Calu3 (cell line): Measurements from ENCODE around the gene B4GALT2. TPM values are rescaled to one million over a fixed set of nuclear protein-coding genes. Genes with fewer than 3 reads are reported as not detected.

Experiments used
- BruUV-seq: library from RNA; stranded (reverse); fragments of 400-500 nt; replicated peaks from 2 replicates; lab custom pipeline; 2021; lab: Mats Ljungman, UMichigan
- CTCF ChIA-PET: fragments of 300-600 bp; sonication (Branson Sonifier 250); formaldehyde crosslinking; loops from one replicate; lab custom pipeline; 2022; ENCODE audit warnings: antibody characterized with exemption; lab: Charles Lee
- DNase-seq: peaks from one replicate; pipeline ENCODE4 v3.0.0; 2022
- H3K27ac Mint-ChIP-seq: one replicate; pipeline ENCODE4 v1.8.0; 2022; ENCODE audit warnings: mixed read lengths; ENCODE audit not compliant: unreplicated experiment
- H3K27me3 Mint-ChIP-seq: one replicate; pipeline ENCODE4 v1.8.0; 2022; ENCODE audit warnings: mixed read lengths; ENCODE audit not compliant: unreplicated experiment
- H3K36me3 Mint-ChIP-seq: one replicate; pipeline ENCODE4 v1.8.0; 2022; ENCODE audit warnings: mild to moderate bottlenecking, moderate library complexity, mixed read lengths; ENCODE audit not compliant: insufficient read depth, unreplicated experiment
- H3K4me1 Mint-ChIP-seq: one replicate; pipeline ENCODE4 v1.8.0; 2022; ENCODE audit warnings: mild to moderate bottlenecking, low read depth, mixed read lengths; ENCODE audit not compliant: unreplicated experiment
- H3K4me3 Mint-ChIP-seq: one replicate; pipeline ENCODE4 v1.8.0; 2022; ENCODE audit warnings: mild to moderate bottlenecking, low read depth, moderate library complexity, mixed read lengths; ENCODE audit not compliant: unreplicated experiment
- H3K9me3 Mint-ChIP-seq: one replicate; pipeline ENCODE4 v1.8.0; 2022; ENCODE audit warnings: low read depth, mixed read lengths; ENCODE audit not compliant: unreplicated experiment
- intact Hi-C: fragments of 100-400 bp; cut with micrococcal nuclease; formaldehyde crosslinking; loops from one replicate; pipeline ENCODE4 v1.10.0; 2022; ENCODE audit not compliant: unreplicated experiment
- total RNA-seq: library from RNA; stranded (reverse); gene quantifications from 2 replicates; pipeline ENCODE4 v1.2.3, GENCODE V29; 2022
- TF ChIP-seq, protein P1 (sequence below): fragments of 200-600 bp; IDR thresholded peaks from one replicate; pipeline ENCODE4 v1.8.0; 2022; ENCODE audit warnings: antibody characterized with exemption; ENCODE audit not compliant: unreplicated experiment

Gene B4GALT2
- total RNA-seq, 1 experiment from 2014 or later = 50.9 TPM

DNA sequence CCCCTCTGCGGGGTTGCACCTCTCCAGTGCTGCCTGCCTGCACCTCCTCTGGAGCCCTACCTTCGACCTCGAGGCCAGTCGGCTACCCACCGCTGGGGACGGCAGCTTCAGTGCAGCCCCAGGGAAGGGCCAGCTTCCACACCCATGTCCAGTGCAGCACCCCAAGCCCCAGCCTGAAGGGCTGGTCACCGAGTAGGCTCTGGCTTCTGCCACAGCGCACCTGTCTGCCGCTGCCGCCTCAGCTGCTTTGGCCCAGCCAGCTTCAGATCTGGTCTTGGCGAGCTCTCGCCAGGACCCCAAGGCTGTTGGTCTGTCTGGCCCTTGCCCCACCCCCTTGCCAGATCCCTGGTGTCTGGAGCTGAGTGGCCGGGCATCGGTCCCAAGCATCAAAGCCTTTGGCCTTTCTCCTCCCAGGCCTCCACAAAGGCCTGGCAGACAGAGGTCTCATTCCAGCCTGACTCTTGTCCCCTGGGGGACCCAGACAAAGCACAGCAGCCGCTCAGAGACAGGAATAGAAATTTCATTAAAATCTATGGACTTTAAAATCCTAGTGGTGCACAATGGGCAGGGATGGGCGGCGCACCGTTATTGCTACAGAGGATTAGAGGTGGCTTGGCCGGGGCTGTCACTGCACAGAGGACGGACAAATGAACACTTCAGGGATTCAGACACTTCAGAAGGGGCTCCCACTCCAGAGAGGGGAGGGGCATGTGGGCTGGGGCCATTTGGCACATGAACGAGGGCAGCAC is 17.1 kb downstream of the B4GALT2 start:
- CTCF ChIA-PET = interaction anchor here (0.5 kb wide), 1 partner anchor 563 kb away, joined by 3 read pairs; no protein-coding TSS in a partner anchor
- H3K9me3 Mint-ChIP-seq = no peaks in the 10 kb centered on the region
- intact Hi-C loops = no loop called here
- H3K27ac Mint-ChIP-seq = no peak overlapping the region
- no peaks in the 10 kb centered on the region for H3K27me3 Mint-ChIP-seq
- TF ChIP-seq, protein P1, sequence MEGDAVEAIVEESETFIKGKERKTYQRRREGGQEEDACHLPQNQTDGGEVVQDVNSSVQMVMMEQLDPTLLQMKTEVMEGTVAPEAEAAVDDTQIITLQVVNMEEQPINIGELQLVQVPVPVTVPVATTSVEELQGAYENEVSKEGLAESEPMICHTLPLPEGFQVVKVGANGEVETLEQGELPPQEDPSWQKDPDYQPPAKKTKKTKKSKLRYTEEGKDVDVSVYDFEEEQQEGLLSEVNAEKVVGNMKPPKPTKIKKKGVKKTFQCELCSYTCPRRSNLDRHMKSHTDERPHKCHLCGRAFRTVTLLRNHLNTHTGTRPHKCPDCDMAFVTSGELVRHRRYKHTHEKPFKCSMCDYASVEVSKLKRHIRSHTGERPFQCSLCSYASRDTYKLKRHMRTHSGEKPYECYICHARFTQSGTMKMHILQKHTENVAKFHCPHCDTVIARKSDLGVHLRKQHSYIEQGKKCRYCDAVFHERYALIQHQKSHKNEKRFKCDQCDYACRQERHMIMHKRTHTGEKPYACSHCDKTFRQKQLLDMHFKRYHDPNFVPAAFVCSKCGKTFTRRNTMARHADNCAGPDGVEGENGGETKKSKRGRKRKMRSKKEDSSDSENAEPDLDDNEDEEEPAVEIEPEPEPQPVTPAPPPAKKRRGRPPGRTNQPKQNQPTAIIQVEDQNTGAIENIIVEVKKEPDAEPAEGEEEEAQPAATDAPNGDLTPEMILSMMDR = no peak
- DNase-seq = no peak
- peaks cover 31% of the 10 kb centered on the region for H3K4me1 Mint-ChIP-seq
- H3K4me3 Mint-ChIP-seq = no peak overlapping the region
- H3K36me3 Mint-ChIP-seq = peaks cover 76% of the 10 kb centered on the region
- BruUV-seq = no TSS peak

DNA sequence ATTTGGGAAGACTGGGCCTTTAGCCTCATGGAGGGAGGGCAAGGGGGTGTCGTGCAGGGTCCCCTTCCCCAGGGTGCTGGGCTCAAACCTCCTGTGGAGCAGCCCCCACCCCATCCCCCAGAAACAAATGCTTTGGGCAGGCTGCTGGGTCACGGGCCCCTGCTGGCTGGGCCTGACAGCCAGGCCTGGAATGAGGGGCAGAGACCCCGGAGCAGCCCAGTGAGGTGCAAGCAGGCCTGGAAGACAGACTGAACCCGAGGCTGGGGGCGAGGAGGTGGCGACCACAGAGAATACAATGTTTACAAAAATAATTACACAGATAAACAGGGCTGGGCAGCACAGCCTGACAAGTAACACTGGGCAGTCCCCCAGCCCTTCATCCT is 17.7 kb downstream of the B4GALT2 start:
- peaks cover 71% of the 10 kb centered on the region for H3K36me3 Mint-ChIP-seq

DNA sequence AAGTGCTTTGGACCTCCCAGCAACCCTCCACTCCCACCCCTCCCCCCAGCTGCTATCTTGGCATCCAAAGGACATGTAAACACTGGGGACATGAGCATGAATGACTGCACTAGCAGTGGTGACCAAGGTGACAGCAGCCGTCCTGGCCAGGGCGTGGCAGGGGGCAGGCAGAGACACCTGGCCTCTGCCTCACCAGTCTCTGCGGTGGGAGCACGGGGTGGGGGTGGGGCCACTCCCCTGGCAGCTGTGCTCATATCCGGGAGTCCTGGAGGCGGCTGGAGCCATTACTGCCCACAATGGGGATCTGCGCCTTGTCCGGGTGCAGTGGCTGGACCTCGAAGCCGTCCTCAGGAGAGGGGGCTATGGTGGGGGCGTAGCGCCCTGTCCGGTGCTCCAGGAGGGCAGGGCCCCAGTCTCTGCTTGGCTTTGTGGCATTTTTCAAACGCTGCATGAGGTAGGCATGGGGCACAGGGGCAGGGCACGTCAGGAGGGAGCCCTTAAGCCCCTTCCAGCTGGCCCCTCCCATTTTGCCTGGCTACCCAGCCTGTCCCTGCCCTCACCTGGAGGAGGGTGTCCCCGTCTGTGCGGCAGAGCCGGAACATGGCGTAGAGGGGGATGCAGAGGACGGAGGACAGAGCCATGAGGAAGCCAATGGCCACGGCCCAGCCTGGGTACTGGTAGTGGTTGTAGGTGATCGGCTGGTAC is 18.4 kb downstream of the B4GALT2 start:
- TF ChIP-seq, protein P1 = no peak
- H3K4me3 Mint-ChIP-seq = no peak overlapping the region

More for the DNA sequence above, 17.7 kb downstream of the B4GALT2 start:
- no peak overlapping the region for H3K27ac Mint-ChIP-seq
- intact Hi-C loops = no loop called here
- DNase-seq = no peak
- no peaks in the 10 kb centered on the region for H3K27me3 Mint-ChIP-seq
- no peaks in the 10 kb centered on the region for H3K9me3 Mint-ChIP-seq
- H3K4me1 Mint-ChIP-seq = peaks cover 30% of the 10 kb centered on the region
- CTCF ChIA-PET = no interaction called here
- no peak overlapping the region for H3K4me3 Mint-ChIP-seq
- TF ChIP-seq, protein P1 = no peak
- no TSS peak for BruUV-seq

DNA sequence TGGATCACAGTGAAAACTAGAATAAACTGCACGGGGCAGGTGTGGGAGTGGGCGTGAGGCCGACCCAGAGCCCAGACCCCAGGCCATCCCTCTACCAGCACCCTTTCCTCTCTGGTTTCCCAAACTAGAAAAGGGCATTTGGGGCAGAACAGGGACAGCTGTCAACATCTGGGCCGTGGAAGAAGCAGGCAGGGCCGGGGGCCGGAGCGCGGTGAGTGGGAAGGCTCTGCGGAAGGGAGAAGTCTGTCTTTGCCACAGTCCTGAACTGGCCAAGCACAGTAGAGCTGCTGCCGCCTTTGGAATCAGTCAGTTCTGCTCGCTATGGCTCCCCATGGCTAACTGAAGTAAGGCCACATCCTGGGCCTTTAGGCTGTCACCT is 19.0 kb downstream of the B4GALT2 start:
- H3K27ac Mint-ChIP-seq = no peak overlapping the region
- TF ChIP-seq, protein P1 = no peak
- CTCF ChIA-PET = no interaction called here
- no peaks in the 10 kb centered on the region for H3K9me3 Mint-ChIP-seq
- intact Hi-C loops = no loop called here
- no TSS peak for BruUV-seq
- H3K4me3 Mint-ChIP-seq = no peak overlapping the region
- no peak for DNase-seq
- no peaks in the 10 kb centered on the region for H3K27me3 Mint-ChIP-seq
- H3K36me3 Mint-ChIP-seq = peaks cover 58% of the 10 kb centered on the region
- H3K4me1 Mint-ChIP-seq = peaks cover 17% of the 10 kb centered on the region

More for the DNA sequence above, 18.4 kb downstream of the B4GALT2 start:
- Mint-ChIP-seq H3K27ac (no peak overlapping the region), H3K4me1 (peaks cover 23% of the 10 kb centered on the region), H3K27me3 (no peaks in the 10 kb centered on the region), H3K9me3 (no peaks in the 10 kb centered on the region), H3K36me3 (peaks cover 63% of the 10 kb centered on the region)
- intact Hi-C loops = no loop called here
- CTCF ChIA-PET = no interaction called here
- no TSS peak for BruUV-seq
- no peak for DNase-seq
